Right hindlimb (tissue), 1 donor: ENCODE measurements around the gene TIFAB.

Experiments used
- DNase-seq: peaks from one replicate; pipeline ENCODE4 v3.0.0-alpha.2; 2018

Gene TIFAB

DNA sequence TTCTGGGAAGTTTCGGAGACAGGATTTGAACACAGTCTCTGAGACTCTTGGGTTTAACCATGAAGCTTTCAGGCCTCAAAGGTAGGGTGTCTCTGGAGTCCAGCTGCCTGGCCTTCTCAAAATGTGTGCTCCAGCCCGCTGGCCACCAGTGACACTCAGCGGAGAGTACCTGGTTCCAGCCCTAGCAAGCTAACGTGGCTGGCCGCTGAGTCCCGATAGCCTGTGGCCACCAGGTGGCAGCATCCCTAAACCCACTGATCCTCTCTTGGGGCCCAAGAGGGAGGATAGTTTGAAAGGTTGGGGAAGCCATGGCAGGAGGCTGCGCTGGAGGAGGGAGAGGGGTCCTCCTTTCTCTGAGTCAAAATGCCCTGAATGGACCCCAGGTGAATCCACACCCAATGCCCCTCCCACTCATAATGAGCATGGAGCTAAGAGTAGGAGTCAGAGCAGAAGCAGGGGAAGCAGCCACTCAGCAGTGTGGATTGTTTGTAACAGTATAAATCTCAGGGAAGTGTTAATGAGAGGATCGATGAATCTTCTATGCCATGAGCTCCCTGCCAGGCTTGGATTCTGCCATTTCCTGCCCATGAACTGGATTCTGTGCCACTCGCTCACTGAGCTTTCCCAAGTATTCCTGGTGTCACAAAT, 5.4 kb upstream of the TIFAB start:
- peak; percentile 53 for DNase-seq

DNA sequence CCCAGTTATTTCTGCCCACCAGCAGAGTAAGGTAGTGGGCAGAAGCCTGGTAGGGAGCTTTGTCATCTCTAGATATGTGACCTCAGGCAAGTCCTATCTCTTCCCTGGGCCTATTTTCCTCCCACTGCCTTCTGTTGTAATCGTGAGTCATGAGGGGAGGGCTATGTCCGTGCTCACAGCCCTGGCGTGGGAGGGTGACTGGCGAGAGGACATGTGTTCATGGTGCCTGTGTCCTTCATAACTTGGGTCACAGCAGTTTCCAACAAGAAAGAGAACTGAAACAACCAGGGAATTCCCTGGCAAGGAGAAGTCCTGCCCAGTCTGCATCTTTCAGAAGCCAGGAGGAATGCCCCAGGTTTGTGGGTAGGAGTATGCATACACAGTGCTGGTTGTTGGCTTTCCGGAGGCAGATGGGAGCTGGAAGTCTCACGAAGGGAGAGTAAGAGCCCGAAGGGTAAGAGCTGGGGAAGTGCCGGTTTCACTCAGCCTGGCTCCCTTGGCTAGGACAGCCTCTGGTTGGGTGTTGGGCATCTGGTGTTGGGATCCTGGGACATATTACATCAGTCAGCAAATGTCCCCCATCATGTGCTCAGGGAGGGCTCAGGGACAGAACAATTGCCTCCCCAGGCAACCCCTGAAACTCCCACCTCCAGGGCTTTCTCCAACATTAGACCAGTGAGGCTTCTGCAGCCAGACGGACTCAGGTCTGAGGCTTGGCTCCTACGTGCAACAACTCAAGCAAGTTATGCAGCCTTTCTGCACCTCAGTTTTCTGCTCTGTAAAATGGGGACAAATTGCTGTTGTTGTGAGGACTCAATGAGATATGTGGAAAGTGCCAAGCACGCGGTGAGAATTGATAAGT, 4.3 kb upstream of the TIFAB start:
- DNase-seq, result peak; percentile 16

- DNase-seq, result peak; percentile 7
Measured at GRCh38 chr5:135455876-135456237, 3.7 kb upstream of the TIFAB start.

- peak; percentile 8 for DNase-seq
Measured at GRCh38 chr5:135454946-135455345, 2.8 kb upstream of the TIFAB start.

- no peak for DNase-seq
Measured at GRCh38 chr5:135453613-135454012, 1.5 kb upstream of the TIFAB start.

- DNase-seq, result no peak
Measured at GRCh38 chr5:135451581-135452320, 400 bp downstream of the TIFAB start.

DNA sequence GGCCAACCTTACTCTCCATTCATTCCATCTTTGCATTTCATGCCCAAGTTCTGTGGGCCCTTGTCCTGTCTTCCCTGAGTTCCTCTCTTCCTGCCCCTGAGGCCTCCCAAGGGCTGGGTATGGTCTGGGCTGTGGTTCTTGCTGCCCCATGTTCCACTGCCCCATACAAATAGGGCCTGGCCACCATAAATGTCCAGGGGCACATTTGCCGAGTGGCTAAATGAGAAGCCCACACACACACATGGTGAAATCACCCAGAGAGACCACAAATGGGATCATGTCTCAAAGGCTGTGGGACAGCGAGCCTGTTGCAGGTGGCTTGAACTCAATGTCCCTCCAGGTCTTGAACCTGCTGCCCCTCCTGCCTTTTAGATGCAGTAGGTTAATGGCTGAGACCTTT, 1.2 kb downstream of the TIFAB start:
- DNase-seq, result peak; percentile 7

DNA sequence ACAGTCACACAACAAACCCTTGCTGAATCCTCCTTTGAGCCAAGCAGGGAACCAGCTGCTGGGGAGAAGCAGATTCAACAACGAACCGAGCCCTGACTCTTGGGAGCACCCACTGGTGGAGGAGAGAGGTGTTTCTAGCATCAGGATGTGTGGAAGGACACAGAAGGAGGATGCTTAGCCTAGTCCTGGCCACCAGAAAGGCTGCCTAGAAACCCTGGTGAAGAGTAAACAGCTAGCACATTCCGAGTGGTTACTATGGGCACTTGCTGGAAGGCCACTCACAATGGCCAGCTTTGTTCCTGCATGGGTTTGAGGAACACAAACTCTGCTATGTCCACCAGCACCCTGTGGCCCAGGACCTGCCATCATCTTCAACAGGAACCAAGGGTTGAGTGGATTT, 1.8 kb downstream of the TIFAB start:
- peak; percentile 8 for DNase-seq

- no peak for DNase-seq
Measured at GRCh38 chr5:135449644-135450043, 2.5 kb downstream of the TIFAB start.

- peak; percentile 10 for DNase-seq
Measured at GRCh38 chr5:135448791-135449507, 3.2 kb downstream of the TIFAB start.

DNA sequence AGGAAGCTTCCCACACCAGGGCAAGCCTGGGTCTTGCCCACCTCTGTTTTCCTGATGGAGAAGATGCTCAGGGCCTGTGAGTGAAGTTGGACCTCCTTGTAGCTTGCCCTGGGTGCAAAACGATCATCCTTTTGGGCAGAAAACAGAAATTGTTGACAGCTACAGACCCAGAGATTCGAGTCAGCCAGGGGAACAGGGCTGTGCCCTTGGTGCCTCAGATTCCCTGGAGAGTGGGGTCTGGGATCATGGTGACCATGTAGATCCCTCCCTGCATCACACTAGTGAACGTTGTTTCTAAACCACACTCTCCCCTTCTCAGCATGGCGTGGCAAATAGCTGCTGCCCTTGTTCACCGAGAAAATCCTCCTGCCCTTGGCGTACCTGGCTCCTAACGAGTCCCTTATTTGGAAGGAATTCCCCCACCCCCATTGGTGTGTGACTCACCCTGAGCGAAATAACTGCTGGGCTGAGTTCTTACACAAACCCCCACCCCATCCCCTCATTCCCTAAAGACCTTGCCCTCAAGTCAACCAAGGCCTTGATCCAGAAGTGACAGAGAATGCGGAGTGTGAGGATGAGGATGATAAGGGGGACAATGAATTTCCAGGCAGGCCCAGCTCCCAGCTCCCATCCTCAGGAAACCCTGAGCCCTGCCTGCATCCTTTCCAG, 3.9 kb downstream of the TIFAB start:
- no peak for DNase-seq

DNA sequence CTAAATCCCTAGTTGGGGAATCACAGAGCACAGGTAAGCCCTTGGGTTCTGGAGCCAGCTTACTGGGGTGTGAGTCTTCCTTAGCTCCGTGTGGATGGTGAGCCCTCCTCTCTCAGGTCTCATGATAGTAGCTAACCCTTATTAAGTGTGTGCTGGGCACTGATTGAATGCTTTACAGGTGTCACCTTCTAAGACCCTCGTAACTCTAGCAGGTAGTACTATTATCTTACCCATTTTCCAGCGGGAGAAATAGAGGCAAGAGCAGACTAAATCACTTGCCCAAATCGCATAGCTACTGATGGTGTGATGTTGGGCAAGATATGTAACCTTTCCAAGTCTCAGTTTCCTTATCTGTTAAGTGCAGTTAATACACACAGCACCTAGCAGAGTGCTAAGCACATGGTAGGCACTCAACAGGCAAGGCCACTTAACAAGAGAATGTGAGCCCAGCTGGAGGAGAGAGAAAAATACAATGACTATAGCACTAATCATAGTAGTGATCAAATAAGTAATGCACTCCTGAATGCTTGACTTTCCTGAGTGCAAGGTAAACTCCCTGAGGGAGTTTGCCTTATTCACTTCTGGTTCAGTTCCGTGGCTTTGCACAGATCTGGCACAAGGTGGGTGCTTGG, 4.7 kb downstream of the TIFAB start, which contains the start of gene DCANP1:
TSS of gene DCANP1 (minus strand) at position 51 of the 632 bp plus-strand sequence. CDS start 240 bp downstream, outside the sequence.
- DNase-seq, result peak; percentile 12

- peak; percentile 50 for DNase-seq
Measured at GRCh38 chr5:135446615-135447014, 5.5 kb downstream of the TIFAB start.

GRCh38 chr5:135446206-135446605, 5.9 kb downstream of the TIFAB start:
- no peak for DNase-seq

DNA sequence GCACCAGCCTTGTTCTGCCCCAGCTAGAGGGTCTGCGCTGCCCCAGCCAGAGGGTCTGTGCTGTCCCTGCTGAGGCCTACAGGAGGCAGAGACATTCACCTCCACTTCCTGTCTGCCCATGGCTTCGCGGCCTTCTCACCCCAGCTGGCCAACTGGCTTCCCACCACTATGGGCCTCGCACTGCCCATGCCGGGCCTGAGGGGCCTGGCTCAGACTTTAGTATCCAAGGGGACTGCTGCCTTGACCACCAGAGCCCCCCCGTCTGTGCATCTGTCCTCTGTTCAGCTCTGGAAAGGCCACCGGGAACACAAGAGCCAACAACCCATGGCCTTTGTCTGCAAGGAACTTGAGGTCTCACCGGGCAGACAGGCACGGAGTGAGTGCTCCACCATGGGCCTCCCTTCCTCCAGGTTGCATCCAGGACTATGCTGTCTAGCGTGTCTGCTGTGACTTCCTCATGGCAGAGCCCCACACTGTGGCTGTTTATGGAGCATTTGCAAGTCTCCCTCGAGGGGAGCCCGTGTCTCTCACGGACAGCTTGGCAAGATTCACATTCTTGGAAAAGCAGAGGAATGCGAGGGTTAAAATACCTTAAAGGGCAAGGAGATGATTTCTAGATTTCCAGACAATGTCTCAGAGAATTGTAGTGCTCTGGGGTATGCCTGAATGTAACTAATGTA, 6.7 kb downstream of the TIFAB start:
- DNase-seq, result peak; percentile 16

- DNase-seq, result no peak
Measured at GRCh38 chr5:135444881-135445280, 7.3 kb downstream of the TIFAB start.

DNA sequence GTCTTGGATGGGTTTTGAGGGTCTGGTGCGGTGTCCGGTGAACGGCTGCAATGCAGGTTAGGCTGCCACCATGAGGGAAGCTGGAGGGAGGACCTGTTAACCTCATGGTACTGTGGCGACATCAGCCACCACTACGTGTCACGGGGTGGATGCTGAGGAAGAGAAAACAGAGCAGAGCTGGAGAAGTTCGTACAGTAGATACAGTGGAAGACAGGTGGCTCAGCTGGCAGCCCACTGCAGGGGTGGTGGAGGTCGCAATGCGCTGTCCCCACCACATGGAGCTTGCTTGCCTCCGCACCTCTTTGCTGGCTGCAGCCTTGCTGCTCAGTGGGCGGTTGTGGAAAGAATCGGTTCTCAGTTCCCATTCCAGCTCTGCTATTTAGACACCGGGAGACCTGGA, 7.8 kb downstream of the TIFAB start:
- DNase-seq, result peak; percentile 14

DNA sequence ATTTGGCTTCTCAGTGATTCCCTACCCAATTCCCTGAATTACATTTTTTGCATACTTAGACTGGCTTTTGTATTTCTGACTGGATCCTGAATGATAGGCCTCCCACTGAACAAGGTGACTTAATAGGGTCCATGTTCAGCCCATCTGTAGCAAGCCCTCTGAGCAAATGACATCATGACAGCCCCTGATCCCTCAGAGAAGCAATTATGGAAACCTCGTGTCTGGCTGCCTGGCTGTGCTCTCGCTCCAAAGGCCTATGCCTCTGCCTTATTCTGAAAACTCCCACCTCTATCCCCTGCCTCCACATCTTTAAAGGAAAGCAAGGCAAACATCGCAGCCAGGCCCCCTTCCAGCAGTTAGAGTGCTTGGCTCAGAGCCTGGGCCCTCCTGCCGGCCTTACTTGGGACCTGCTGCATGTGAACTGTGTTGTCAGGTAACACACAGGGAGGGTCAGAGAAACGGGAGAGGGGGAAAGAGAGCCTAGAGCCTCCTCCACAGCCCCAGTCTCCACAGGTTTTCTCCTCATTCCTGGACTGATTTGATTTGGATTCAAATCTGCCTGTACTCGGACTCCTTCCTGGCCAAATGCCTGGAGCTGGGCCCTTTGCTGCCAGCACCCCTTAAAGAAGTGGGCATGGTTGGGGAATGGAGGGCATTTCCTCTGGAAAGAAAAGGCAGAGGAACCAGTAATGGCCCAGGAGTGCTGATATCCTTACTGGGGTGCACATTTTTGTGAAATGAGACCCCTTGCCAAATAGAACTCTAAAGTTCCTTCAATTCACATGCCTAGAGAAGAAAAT, 8.8 kb downstream of the TIFAB start:
- DNase-seq, result peak; percentile 69

- DNase-seq, result no peak
Measured at GRCh38 chr5:135442431-135443160, 9.6 kb downstream of the TIFAB start.

DNA sequence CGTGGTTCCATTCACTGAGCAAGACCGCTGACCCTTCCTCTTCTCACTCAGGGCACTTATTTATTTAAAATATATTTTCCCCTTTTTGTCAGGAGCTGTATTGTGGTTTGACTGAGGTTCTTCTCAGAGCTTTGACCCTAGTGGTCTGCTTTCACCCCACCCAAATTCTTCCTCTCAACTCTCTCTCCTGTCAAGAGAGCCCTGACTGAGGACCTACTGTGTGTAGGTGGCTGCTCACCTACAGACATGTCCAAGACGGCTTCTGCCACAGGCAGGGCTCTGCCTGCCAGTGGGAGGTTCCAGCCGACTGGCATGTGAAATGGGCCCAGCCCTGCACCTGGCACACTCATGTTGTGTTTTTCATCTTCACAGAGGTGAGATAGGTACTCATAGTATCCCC, 10.2 kb downstream of the TIFAB start:
- DNase-seq, result no peak
